HTERT RPE-1 (cell line): ENCODE measurements around the gene PERM1.
"Not testable (repeated sequence)": the region's sequence is repeated elsewhere in the genome, so short reads cannot be mapped to it uniquely, and the experiment has no call there.

Source experiments
- in situ Hi-C: fragments of 300-500 bp; cut with MboI; formaldehyde crosslinking; loops from 4 replicates; pipeline ENCODE4 v1.14.3; 2020; ENCODE audit warnings: low sequenced_read_pairs

PERM1 gene

GRCh38 chr1:1014799-1015681 is 33.1 kb upstream of the PERM1 start:
- in situ Hi-C loops: no loop called here

- in situ Hi-C loops: no loop called here
These were observed 32.2 kb upstream of the PERM1 start for GRCh38 chr1:1013922-1014648.

- in situ Hi-C loops: no loop called here
These were observed 31.4 kb upstream of the PERM1 start, which contains the start of gene ISG15 for GRCh38 chr1:1013105-1013921. ISG15 (plus strand) TSS chr1:1013497; CDS start chr1:1013574, 77 bp downstream.

DNA sequence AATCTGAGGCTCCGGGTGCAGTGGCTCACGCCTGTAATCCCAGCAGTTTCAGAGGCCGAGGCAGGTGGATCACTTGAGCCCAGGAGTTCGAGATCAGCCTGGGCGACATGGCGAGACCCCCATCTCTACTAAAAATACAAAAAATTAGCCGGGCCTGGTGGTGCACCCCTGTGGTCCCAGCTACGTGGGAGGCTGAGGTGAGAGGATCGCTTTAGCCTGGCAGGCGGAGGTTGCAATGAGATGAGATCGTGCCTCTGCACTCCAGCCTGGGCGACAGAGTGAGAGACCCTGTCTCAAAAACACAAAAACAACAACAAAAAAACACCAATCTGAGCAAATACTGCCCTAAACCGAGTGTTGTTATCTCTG is 30.8 kb upstream of the PERM1 start:
- in situ Hi-C loops: not testable (repeated sequence)

DNA sequence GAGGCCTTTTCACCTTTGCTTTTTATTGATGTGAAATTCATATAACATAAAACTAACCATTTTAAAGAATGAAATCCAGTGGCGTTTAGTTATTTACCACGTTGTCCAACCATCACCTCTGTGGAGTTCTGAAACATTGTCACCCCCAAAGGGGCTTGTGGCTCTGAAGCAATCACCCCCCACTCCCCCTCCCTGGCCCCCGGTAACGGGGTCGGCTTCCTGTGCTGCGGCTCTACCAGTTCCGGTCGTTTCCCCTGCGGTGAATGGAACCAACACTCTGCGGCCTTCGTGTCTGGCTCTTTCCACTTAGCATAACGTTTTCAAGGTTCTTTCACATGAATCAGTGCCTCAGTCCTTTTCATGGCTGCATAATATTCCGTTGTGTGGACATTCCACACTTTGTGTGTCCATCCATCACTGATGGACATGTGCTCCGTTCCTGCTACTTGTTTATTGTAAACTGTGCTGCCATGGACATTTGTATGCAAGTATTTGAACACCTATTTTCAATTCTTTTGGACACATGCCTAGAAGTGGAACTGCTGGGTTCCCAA is 29.6 kb upstream of the PERM1 start:
- in situ Hi-C loops: no loop called here

- in situ Hi-C loops: not testable (repeated sequence)
These were observed 28.2 kb upstream of the PERM1 start for GRCh38 chr1:1010131-1010530.

DNA sequence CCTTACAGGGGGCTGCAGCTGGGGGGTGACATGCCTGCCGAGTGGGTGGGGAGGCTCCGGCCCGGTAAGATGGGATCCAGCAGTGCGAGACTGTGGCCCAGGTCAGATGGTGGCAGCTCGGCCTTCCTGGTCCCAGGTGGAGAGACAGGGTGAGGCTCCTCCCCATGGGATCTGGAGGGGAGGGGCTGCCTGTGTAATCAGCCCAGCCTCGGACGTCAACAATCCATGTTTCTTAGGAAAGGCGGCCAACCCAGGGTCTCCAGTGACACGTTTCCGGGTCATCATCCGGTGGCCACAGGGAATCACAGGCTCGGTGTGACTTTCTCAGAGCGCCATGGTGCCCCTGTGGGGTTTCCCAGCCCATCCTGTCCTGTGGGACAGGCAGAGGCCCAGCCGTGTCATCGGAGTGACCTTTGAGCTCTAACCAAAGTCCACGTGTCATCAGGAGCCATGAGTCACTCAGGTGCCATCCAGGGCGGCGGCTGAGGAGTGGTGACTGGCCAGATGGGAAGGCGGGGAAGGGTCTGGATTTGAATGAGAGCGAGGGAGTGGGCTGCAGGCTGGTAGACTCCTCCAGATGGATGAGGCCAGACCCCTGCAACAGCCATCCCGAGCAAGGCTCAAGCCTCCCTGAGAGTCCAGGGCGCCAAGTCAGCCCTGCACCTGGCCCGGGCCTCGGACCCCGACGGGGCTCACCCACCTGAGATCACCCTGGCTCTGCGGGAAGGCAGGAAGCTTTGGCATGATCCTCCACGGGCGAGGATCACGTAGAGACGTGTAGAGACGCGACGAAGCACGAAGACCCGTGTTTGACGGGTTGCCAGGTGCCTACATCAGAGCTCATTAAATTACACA is 24.6 kb upstream of the PERM1 start:
- in situ Hi-C loops: no loop called here

- in situ Hi-C loops: no loop called here
These were observed 23.9 kb upstream of the PERM1 start for GRCh38 chr1:1005774-1006304.

- in situ Hi-C loops: no loop called here
These were observed 23.1 kb upstream of the PERM1 start for GRCh38 chr1:1004780-1005697.

DNA sequence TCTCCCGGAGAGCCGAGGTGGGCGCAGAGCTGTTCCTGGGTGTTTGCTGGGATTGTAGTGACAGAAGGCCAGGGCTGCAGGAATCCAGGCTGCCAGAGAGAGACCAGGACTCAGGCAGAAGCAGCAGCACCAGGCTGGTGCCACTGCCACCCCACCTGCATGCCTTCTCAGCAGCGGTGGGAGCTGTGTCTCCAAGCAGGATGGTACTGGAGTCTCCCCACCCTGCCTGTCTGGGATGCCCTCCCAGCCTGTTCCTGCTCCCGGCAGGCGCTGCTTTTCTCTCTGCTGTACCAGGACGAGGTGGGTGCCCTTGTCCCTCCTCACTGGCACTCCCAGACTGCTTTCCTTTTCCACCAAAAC is 22.5 kb upstream of the PERM1 start:
- in situ Hi-C loops: no loop called here

- in situ Hi-C loops: no loop called here
These were observed 21.9 kb upstream of the PERM1 start for GRCh38 chr1:1003618-1004419.

- in situ Hi-C loops: no loop called here
These were observed 19.3 kb upstream of the PERM1 start for GRCh38 chr1:1001057-1001783.

GRCh38 chr1:1000357-1001056 is 18.6 kb upstream of the PERM1 start:
- in situ Hi-C loops: no loop called here

DNA sequence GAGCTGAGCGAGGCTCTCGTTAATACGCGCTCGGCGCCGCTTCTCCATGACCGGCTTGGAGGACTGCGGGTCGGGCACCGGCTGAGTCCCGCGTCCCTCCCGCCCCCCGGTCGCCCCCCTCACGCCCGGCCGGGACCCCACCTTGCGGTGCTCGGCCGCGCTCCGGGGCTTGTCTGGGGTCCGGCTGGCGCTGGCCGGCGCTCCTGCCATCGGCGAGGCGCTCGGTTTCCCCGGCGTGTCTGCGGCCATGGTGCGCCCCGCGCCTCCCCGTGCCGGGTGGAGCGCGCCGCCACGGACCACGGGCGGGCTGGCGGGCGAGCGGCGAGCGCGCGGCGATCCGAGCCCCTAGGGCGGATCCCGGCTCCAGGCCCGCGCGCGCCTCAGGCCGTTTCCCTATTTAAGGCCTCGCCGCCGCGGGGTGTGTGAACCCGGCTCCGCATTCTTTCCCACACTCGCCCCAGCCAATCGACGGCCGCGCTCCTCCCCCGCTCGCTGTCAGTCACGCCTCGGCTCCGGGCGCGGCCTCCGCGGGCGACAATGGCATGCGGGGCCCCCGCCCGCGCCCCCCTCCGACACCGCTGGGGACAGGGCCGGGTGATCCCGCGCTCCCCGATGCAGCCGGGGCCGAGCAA is 17.9 kb upstream of the PERM1 start, which contains the start of gene HES4:
Gene HES4 (minus strand): TSS at position 373 of the 632 bp plus-strand sequence. CDS start 124 bp downstream, at position 249.
- in situ Hi-C loops: no loop called here

GRCh38 chr1:998995-999724 is 17.3 kb upstream of the PERM1 start:
- in situ Hi-C loops: no loop called here

DNA sequence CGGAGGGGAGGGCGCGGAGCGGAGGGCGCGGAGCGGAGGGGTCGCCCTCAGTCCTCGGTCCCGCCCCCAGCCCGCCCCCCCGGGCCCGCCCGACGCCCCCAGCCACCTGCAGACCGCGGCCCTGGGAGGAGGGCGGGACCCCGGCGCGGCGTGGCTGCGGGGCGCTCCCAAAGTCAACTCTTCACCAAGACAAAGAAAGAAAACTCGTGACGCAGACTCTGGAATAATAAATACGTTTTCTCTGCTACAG is 16.8 kb upstream of the PERM1 start:
- in situ Hi-C loops: no loop called here
